GM18508 (cell line): ENCODE measurements around the gene COPS3.

Experiments used
- ATAC-seq: cut with Tn5 transposase; IDR thresholded peaks from one replicate; pipeline ENCODE4 v1.9.1; 2021; ENCODE audit warnings: moderate number of reproducible peaks; ENCODE audit not compliant: insufficient read depth, unreplicated experiment

COPS3 gene

DNA sequence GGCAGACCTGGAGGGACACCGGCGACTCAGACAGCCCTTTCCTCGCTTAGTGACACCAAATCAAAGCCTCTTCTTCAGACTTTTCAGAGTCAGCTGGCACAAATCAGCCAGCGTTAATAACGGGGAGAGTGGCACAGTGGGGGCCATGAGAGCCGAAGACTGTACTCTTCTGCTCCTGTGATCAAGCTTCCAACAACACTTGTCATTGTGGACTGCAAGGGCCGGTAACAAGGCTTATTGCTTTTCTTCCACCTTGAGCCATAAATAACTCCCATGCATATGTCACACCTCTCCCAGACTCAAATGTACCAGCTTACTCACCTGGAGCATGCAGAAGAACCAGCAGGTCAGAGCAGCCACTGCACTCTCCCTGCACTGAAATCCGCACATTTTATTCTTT, 56.9 kb downstream of the COPS3 start:
- no peak for ATAC-seq

- ATAC-seq: no peak
Observed at GRCh38 chr17:17223736-17224135, 57.3 kb downstream of the COPS3 start.

DNA sequence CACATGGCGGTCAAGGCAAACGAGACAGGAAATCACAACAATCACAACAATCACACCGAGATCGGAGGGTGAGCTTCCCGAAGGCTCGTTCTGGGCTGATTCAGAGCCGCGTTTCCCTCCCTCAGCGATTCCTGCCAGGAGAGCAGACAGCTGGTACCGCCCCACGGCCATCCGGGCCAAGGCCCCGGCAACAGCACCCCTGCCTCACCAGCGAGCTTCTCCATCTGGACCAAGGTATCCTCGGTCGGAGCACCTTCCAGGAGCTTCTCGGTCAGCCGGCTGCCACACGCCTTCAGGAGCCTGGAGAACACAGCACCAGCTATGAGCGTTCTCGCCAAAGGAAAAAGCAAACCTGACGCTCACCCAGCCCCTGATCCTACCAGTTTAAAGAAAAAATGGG, 59.7 kb downstream of the COPS3 start:
- no peak for ATAC-seq

DNA sequence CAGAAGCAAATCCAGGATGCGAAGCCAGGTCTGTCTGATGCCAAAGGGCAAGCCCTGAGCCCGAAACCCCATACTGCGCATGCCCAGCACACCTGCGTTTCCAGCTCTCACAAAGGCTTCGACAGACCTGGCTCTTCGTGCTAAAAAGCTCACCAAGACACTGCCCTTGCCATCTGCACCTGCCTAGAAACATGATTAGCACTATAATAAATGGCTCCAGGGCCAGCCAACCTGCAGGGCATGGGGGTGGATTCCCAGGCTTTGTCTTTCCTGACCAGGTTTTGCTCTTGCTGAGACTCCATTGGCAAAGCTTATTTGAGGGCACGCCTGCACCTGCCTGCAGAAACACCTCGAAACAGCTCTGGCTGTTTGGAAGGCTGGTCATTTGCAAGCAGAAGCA, 60.5 kb downstream of the COPS3 start:
- ATAC-seq: no peak

DNA sequence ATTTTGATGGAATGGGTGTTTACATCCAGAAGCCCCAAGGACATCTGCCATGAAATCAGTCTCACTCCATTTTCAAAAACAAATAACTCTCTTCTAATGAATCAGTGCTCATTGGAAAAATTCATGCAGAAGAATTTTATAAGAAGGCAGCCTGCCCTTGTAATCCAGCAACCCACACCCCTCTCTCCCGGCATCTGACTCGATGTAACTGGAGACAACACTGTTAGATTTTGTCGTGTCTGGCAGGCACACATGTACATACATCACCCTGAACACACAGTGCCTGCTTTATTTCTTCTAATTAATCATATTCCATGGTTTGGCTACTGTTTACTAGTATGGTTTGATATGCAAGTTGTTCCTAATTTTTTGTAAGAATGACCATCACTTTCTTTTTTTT, 63.1 kb downstream of the COPS3 start:
- ATAC-seq: no peak

DNA sequence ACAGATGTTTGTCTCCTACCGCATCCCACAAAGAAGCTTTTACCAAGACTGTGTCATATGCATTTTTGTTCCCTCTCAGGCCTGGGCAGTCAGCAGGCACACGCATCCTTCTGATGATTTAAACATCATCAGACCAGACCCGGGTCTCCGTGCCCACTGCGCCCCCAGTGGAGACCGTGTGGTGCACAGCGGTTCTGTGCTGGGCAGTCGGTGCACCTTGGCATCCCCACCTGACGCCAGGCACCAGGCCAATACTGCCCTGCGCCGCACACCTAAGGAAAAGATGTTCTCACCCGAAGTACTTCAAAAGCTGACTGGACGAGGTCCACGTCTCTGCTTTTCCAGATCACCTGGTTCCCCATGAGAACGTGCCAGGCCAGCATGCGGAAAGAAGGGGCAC, 64.3 kb downstream of the COPS3 start:
- no peak for ATAC-seq

- no peak for ATAC-seq
Observed at GRCh38 chr17:17216236-17216635, 64.8 kb downstream of the COPS3 start.

GRCh38 chr17:17215575-17215974, 65.5 kb downstream of the COPS3 start:
- no peak for ATAC-seq

- no peak for ATAC-seq
Observed at GRCh38 chr17:17214646-17215436, 66.2 kb downstream of the COPS3 start.

- ATAC-seq: no peak
Observed at GRCh38 chr17:17213775-17214174, 67.3 kb downstream of the COPS3 start.

- no peak for ATAC-seq
Observed at GRCh38 chr17:17207998-17208397, 73.0 kb downstream of the COPS3 start.

DNA sequence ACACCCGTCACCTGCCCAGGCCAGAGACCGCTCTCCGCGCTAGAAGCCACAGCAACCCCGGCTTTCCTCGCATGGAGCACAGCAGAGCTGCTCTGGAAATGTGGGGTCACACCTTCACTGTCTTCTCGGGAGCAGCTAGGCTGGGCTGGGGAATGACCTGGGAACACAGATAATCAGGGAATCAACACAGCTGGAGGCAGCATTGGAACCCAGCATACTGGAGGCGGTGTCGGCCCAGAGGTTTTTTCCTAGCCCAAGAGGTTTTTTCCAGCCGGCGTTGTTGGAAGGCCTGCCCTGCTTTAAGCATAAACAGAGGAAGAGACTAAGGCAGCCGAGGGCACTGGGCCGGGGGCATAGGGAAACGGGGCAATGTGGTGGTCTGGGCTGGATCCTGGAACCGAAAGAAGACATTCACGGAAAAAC, 74.1 kb downstream of the COPS3 start:
- ATAC-seq: no peak

DNA sequence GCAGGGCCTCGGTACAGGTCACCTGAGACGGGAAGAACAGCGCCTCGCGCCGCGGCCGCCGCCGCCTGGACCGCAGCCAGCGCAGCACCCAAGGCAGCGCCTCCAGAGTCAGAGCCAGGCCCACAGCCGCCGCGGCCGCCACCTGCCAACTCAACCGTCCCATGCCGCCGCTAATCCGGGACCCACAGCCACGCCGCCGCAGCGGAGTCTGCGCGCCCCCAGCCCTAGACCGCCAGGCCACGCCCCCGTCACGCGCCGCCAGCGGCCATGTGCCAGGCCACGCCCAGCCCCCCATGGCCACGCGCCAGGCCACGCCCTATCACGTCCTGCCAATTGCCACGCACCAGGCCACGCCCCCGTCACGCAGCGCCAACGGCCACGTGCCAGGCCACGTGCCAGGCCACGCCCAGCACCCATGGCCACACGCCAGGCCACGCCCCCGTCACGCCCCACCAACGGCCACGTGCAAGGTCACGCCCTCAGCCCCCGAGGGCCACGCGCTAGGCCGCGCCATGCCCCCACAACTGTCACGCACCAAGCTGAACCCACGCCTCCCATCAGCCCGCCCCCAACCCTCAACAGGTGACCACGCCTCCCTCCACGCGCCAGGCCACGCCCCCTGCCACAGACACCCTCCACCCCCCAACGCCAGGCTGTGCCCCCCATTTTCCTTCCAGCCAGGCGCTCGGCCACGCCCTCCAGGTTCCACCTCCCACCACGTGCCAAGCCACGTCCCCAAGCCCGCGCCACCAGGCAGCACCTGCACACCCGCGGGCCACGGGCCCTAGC, 74.7 kb downstream of the COPS3 start, which contains the start of gene PLD6:
TSS of gene PLD6 (minus strand) at position 210 of the 789 bp plus-strand sequence. CDS start at position 163, 47 bp downstream.
- ATAC-seq: no peak

GRCh38 chr17:17205368-17206123, 75.5 kb downstream of the COPS3 start:
- ATAC-seq: no peak

DNA sequence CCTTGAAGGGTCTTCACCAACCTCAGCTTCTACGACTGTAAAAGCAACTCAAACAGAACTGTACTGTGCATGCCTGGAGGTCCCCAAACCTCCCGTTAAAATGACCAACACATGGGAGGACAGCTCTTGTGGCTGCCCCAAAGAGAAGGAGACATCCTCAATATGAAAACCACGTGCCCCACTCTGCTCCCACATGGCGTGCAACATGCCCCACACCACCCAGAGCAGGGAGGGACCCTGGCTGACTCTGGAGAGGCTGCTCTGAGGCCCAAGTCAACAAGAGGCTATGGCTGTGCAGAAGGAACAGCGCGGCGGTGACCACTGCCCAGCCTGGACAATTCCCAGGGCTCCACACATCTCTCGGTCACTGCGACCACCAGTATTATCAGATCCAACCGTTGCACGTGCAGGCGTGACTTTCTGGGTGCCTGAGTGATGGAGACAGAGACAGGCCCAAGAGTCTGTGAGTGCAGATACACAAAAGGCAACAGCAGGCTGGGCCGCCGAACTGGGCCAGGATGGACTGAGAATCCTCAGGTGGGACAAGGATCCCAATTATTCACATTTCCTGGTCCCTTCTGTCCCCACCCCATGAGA, 76.3 kb downstream of the COPS3 start:
- ATAC-seq: no peak

GRCh38 chr17:17204041-17204591, 76.9 kb downstream of the COPS3 start:
- ATAC-seq: no peak

GRCh38 chr17:17203173-17203730, 77.8 kb downstream of the COPS3 start:
- ATAC-seq: no peak

DNA sequence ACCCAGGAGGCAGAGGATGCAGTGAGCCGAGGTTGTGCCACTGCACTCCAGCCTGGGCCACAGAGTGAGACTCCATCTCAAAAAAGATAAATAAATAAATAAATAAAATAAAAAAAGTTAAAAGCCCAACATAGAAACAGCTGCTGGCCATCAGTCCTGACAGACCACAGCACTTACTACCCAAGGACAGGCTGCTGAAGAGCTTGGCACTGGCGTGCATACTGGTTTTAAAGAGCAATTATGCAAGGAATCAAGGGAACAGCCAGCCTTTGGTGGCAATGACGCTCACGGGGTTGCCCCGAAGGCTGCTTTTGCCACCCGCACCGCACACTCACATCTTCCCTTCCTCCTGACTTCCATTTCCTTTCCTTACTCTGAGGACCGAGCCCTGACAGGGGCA, 79.1 kb downstream of the COPS3 start:
- ATAC-seq: no peak

- no peak for ATAC-seq
Observed at GRCh38 chr17:17201271-17201670, 79.8 kb downstream of the COPS3 start.

GRCh38 chr17:17200831-17201230, 80.2 kb downstream of the COPS3 start:
- no peak for ATAC-seq
